H1 (cell line): ENCODE data around the gene CEP85. TPM values are rescaled to one million over a fixed set of nuclear protein-coding genes. Genes with fewer than 3 reads are reported as not detected.

Source experiments
- CTCF ChIA-PET: fragments of 300-600 bp; sonication (Branson Sonifier 250); formaldehyde crosslinking; loops from one replicate; lab custom pipeline; 2021; ENCODE audit not compliant: partially characterized antibody; lab: Charles Lee
- POLR2A ChIA-PET: fragments of 300-600 bp; sonication (Branson Sonifier 250); formaldehyde crosslinking; loops from one replicate; lab custom pipeline; 2021; ENCODE audit warnings: inconsistent platforms; ENCODE audit not compliant: partially characterized antibody; lab: Charles Lee
- DNase-seq, 2 experiments: peaks; one replicate each; pipeline versions ENCODE4 v3.0.0 to v3.0.0-alpha.2; 2010 to 2022; ENCODE audit warnings: low spot score in 2 of 2, low read depth in 1 of 2, mixed read lengths in 1 of 2
- FAIRE-seq: peaks from 2 replicates; lab custom pipeline; 2011; peaks lifted over from hg19 to GRCh38; lab: Jason Lieb, UNC
- H2AFZ ChIP-seq: 2 replicates; pipeline ENCODE4 v1.8.1; 2012; ENCODE audit warnings: low read length, inconsistent platforms
- H2AK5ac ChIP-seq: 2 replicates; pipeline ENCODE4 v1.6.1; 2013; ENCODE audit warnings: low read depth, low read length
- H2BK120ac ChIP-seq: replicated peaks from 2 replicates; pipeline ENCODE3; 2013; ENCODE audit warnings: low read depth, low read length, inconsistent platforms
- H2BK12ac ChIP-seq: 2 replicates; pipeline ENCODE4 v1.6.1; 2013; ENCODE audit warnings: low read depth, low read length
- H2BK15ac ChIP-seq: 2 replicates; pipeline ENCODE4 v1.6.1; 2013; ENCODE audit warnings: low read length
- H2BK20ac ChIP-seq: 2 replicates; pipeline ENCODE4 v1.6.1; 2013; ENCODE audit warnings: low read length
- H2BK5ac ChIP-seq: 2 replicates; pipeline ENCODE4 v1.6.1; 2013; ENCODE audit warnings: low read depth, low read length
- H3K14ac ChIP-seq: 2 replicates; pipeline ENCODE4 v1.6.1; 2013; ENCODE audit warnings: inconsistent platforms; ENCODE audit not compliant: insufficient read length
- H3K18ac ChIP-seq: 2 replicates; pipeline ENCODE4 v1.6.1; 2013; ENCODE audit warnings: low read length; ENCODE audit errors: extremely low read depth
- H3K23ac ChIP-seq: 2 replicates; pipeline ENCODE4 v1.6.1; 2013; ENCODE audit warnings: inconsistent platforms; ENCODE audit not compliant: insufficient read length
- H3K23me2 ChIP-seq: 2 replicates; pipeline ENCODE4 v1.6.1; 2013; ENCODE audit warnings: low read depth, low read length
- H3K27ac ChIP-seq: 2 replicates; pipeline ENCODE4 v1.6.1; 2011; ENCODE audit warnings: low read depth, low read length, inconsistent platforms
- H3K27me3 ChIP-seq, 4 experiments: replicated peaks in 1 of 4; 1 replicate in 1 of 4; 2 replicates in 3 of 4; pipeline versions ENCODE4 v1.6.1 to v1.8.1; 2011 to 2013; ENCODE audit warnings: low read length in 3 of 4, mild to moderate bottlenecking in 3 of 4, inconsistent platforms in 2 of 4, mixed read lengths in 2 of 4, moderate library complexity in 1 of 4; ENCODE audit not compliant: control insufficient read depth in 3 of 4, insufficient read depth in 3 of 4; ENCODE audit errors: extremely low read depth in 1 of 4
- H3K36me3 ChIP-seq, 4 experiments: 2 replicates each; pipeline versions ENCODE4 v1.6.1 to v1.8.1; 2011 to 2013; ENCODE audit warnings: mild to moderate bottlenecking in 4 of 4, low read length in 3 of 4, moderate library complexity in 2 of 4, control low read depth in 1 of 4, inconsistent platforms in 1 of 4; ENCODE audit not compliant: insufficient read depth in 4 of 4, control insufficient read depth in 2 of 4
- H3K4ac ChIP-seq: replicated peaks from 2 replicates; pipeline ENCODE3; 2013; ENCODE audit warnings: low read length, low read depth, mixed read lengths, inconsistent platforms; ENCODE audit not compliant: insufficient read length
- H3K4me1 ChIP-seq, 4 experiments: replicated peaks in 1 of 4; 1 replicate in 1 of 4; 2 replicates in 3 of 4; pipeline versions ENCODE4 v1.6.1 to v1.8.1; 2011 to 2013; ENCODE audit warnings: low read length in 3 of 4, inconsistent platforms in 2 of 4, mixed read lengths in 1 of 4; ENCODE audit not compliant: insufficient read depth in 4 of 4, control insufficient read depth in 3 of 4
- H3K4me2 ChIP-seq, 2 experiments: 2 replicates each; pipeline versions ENCODE4 v1.6.1 to v1.8.1; 2011 to 2013; ENCODE audit warnings: low read depth in 2 of 2, low read length in 2 of 2, control low read depth in 1 of 2, inconsistent platforms in 1 of 2, mild to moderate bottlenecking in 1 of 2; ENCODE audit not compliant: insufficient read depth in 1 of 2
- H3K4me3 ChIP-seq, 4 experiments: fragments of 200-600, 300-600 bp in 1 of 4; sonication (generic), shearing (Covaris generic), sonication (Bioruptor Twin) in 1 of 4; 2 replicates each; pipeline versions ENCODE4 v1.5.1 to v1.8.1; 2011 to 2016; ENCODE audit warnings: low read length in 4 of 4, low read depth in 3 of 4, control low read depth in 2 of 4, inconsistent platforms in 2 of 4, mild to moderate bottlenecking in 2 of 4, mixed read lengths in 1 of 4, moderate library complexity in 1 of 4; ENCODE audit not compliant: insufficient read depth in 2 of 4; ENCODE audit errors: extremely low read depth in 1 of 4
- H3K56ac ChIP-seq: replicated peaks from 2 replicates; pipeline ENCODE3; 2013; ENCODE audit warnings: low read depth, mild to moderate bottlenecking, mixed read lengths, low read length, inconsistent platforms; ENCODE audit not compliant: insufficient read length
- H3K79me1 ChIP-seq: 2 replicates; pipeline ENCODE4 v1.6.1; 2013; ENCODE audit warnings: low read depth, low read length, control low read depth
- H3K79me2 ChIP-seq, 2 experiments: 2 replicates each; pipeline versions ENCODE4 v1.6.1 to v1.8.1; 2012 to 2013; ENCODE audit warnings: low read length in 2 of 2, mild to moderate bottlenecking in 2 of 2, inconsistent platforms in 1 of 2; ENCODE audit not compliant: insufficient read depth in 2 of 2, control insufficient read depth in 1 of 2
- H3K9ac ChIP-seq, 4 experiments: replicated peaks in 1 of 4; 1 replicate in 1 of 4; 2 replicates in 3 of 4; pipeline versions ENCODE4 v1.6.1 to v1.8.1; 2011 to 2013; ENCODE audit warnings: low read depth in 3 of 4, low read length in 3 of 4, control low read depth in 2 of 4, mild to moderate bottlenecking in 2 of 4, moderate library complexity in 2 of 4, inconsistent platforms in 1 of 4; ENCODE audit errors: extremely low read depth in 1 of 4
- H3K9me3 ChIP-seq, 2 experiments: 2 replicates each; pipeline versions ENCODE4 v1.6.1 to v1.8.1; 2012 to 2013; ENCODE audit warnings: mild to moderate bottlenecking in 2 of 2, moderate library complexity in 2 of 2, control low read depth in 1 of 2, inconsistent platforms in 1 of 2, low read depth in 1 of 2, low read length in 1 of 2, mixed read lengths in 1 of 2; ENCODE audit not compliant: insufficient read depth in 2 of 2
- H4K20me1 ChIP-seq, 2 experiments: replicated peaks in 1 of 2; 2 replicates each; pipeline versions ENCODE3 to v1.8.1; 2011 to 2013; ENCODE audit warnings: inconsistent platforms in 2 of 2, low read length in 2 of 2, mild to moderate bottlenecking in 1 of 2; ENCODE audit not compliant: insufficient read depth in 2 of 2, control insufficient read depth in 1 of 2
- H4K5ac ChIP-seq: 2 replicates; pipeline ENCODE4 v1.6.1; 2013; ENCODE audit warnings: low read length, low read depth, mixed read lengths, inconsistent platforms; ENCODE audit not compliant: insufficient read length
- H4K8ac ChIP-seq: 2 replicates; pipeline ENCODE4 v1.8.0; 2013; ENCODE audit warnings: mild to moderate bottlenecking, moderate library complexity, low read length, inconsistent platforms; ENCODE audit not compliant: insufficient read depth; ENCODE audit errors: extremely low read depth
- H4K91ac ChIP-seq: replicated peaks from 2 replicates; pipeline ENCODE3; 2013; ENCODE audit warnings: low read length, mixed read lengths, inconsistent platforms; ENCODE audit not compliant: insufficient read length
- ASH2L ChIP-seq: fragments of 200-600, 300-600 bp; sonication (generic); IDR thresholded peaks from one replicate; pipeline ENCODE4 v1.7.1; 2017; ENCODE audit warnings: low read length
- SIN3A ChIP-seq, 2 experiments: IDR thresholded peaks in 1 of 2; conservative IDR thresholded peaks in 1 of 2; 2 replicates each; pipeline ENCODE4 v1.6.1; 2011 to 2012; ENCODE audit warnings: low read length in 2 of 2, improper control_type of control experiment in 1 of 2, low read depth in 1 of 2, mild to moderate bottlenecking in 1 of 2
- WGBS, 2 experiments: shearing (Covaris generic) in 1 of 2; methylation state at CpG; one replicate each; pipeline versions ENCODE4 v1.1.6 to v1.1.7; 2013 to 2015; ENCODE audit warnings: low lambda C conversion rate in 2 of 2, mixed read lengths in 2 of 2, inconsistent platforms in 1 of 2, low coverage in 1 of 2, missing lambda C conversion rate in 1 of 2; ENCODE audit not compliant: insufficient replicate concordance in 2 of 2, insufficient coverage in 1 of 2, insufficient read length in 1 of 2; ENCODE audit errors: extremely low coverage in 1 of 2, missing lambda C conversion rate in 1 of 2; 5-methylcytosine and 5-hydroxymethylcytosine counted together
- polyA plus RNA-seq, 7 experiments: library from polyadenylated mRNA; depleted of rRNA in 3 of 7; stranded (reverse) in 5 of 7; unstranded in 2 of 7; fragments of >200 nt in 5 of 7; fragments of 200-250 nt in 2 of 7; gene quantifications; 1 replicate in 5 of 7; 2 replicates in 1 of 7; 4 replicates in 1 of 7; pipeline versions ENCODE4 v1.2.1 to v1.2.3, GENCODE V29; 2011 to 2013; ENCODE audit warnings: missing spikeins in 2 of 7, mixed read lengths in 2 of 7
- total RNA-seq: library from RNA; stranded (reverse); fragmentation: NEBNext Ultra II Directional; extraction: Animal tissue kit (Norgen Biotek cat#: 25700); gene quantifications from 2 replicates; pipeline ENCODE4 v1.2.1, GENCODE V29; 2021

Gene CEP85
- total and polyA plus RNA-seq, 2 of the 8 experiments (the other 6 are each of a cell fraction or from before 2014, with no cell fraction given) = 40.4 to 43.7 TPM

DNA sequence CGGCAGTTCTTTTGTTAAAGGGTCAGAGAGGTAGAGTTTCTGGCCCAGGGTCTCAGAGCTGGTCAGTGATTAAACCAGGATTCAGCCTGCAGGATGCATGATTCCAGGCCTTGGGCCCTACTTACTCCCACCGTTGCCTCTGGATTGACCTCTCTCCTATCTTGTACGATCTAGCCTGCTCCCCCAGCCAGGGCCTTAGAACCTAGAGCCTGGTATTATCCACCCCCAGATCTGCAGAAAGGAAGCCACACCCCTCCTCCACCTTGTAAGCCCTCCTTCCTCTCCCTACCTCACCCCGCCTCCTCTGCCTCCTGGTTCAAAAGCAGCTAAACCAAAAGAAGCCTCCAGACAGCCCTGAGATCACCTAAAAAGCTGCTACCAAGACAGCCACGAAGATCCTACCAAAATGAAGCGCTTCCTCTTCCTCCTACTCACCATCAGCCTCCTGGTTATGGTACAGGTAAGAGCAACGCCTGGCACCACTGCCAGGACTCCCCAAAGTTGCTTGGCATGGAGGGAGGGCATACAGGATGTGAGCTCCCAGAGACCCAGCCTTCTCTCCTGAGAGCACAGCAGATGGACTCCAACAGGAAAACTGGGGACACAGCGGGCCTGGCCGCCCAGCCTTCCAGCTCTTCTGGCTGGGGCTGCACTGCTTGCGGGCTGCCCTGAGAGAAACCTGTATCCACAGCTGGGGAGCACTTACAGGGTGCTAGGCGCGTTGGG lies 83.8 kb downstream of the CEP85 start, which contains the start of gene CD52:
CD52 (plus strand) TSS at position 347 of the 726 bp plus-strand sequence; CDS start at position 407, 60 bp downstream.
- peak within 1 kb of the TSS; percentile 41 for H4K5ac ChIP-seq
- H3K4ac ChIP-seq = no peak within 1 kb of the TSS
- peak within 1 kb of the TSS in 1 of 2 experiments; percentile 24; a peak in 1 of 4 replicates for H3K4me2 ChIP-seq
- no peak within 1 kb of the TSS for H3K9ac ChIP-seq
- CTCF ChIA-PET = interaction anchor here (0.6 to 57.0 kb wide), 17 partner anchors 9 to 221 kb away, joined by 3 to 1530 read pairs (median 3); partner anchors contain the start of genes CATSPER4, CEP85, SH3BGRL3 and UBXN11
- H3K23me2 ChIP-seq = no peaks in the 10 kb centered on the region
- H4K20me1 ChIP-seq = no peaks in the 10 kb centered on the region
- peak within 1 kb of the TSS; percentile 20; the same call in 1 of the 2 replicates for H2BK15ac ChIP-seq
- peaks cover 4 to 16% (median 8%) of the 10 kb centered on the region in 4 experiments for H3K4me1 ChIP-seq
- H4K8ac ChIP-seq = peak within 1 kb of the TSS; percentile 51; the same call in 1 of the 2 replicates
- no peak within 1 kb of the TSS for H2AK5ac ChIP-seq
- peak within 1 kb of the TSS; percentile 3; the same call in 1 of the 2 replicates for H2BK20ac ChIP-seq
- H2BK12ac ChIP-seq = peak within 1 kb of the TSS; percentile 68; the same call in 1 of the 2 replicates
- no peak within 1 kb of the TSS for H2AFZ ChIP-seq
- FAIRE-seq (peak; percentile 36), DNase-seq (no peak)
- H3K9me3 ChIP-seq = no peaks in the 10 kb centered on the region
- POLR2A ChIA-PET = interaction anchor here (0.7 to 5.0 kb wide), 16 partner anchors 11 to 154 kb away, joined by 3 to 29 read pairs (median 6); partner anchors contain the start of genes HMGN2, LIN28A, SH3BGRL3 and UBXN11
- no peak within 1 kb of the TSS for H2BK120ac ChIP-seq
- no peak within 1 kb of the TSS for H3K56ac ChIP-seq
- H3K27me3 ChIP-seq = no peaks in the 10 kb centered on the region
- H3K79me1 ChIP-seq = no peaks in the 10 kb centered on the region
- H3K18ac ChIP-seq = 0 out of 2 replicates have a peak within 1 kb of the TSS, but pooled peaks have one; percentile 19
- H3K14ac ChIP-seq = no peak within 1 kb of the TSS
- H3K27ac ChIP-seq = no peak within 1 kb of the TSS
- H3K36me3 ChIP-seq = peaks cover 0 to 3% (median 2%) of the 10 kb centered on the region in 4 experiments; a peak in 4 of 8 replicates
- H4K91ac ChIP-seq = peak within 1 kb of the TSS; percentile 41
- no peak within 1 kb of the TSS; a peak in 1 of 8 replicates for H3K4me3 ChIP-seq
- WGBS, 2 experiments = 75% methylated on average over 12 of the region's 12 CpGs; no CpG with 5 or more reads in 1 of the 2 experiments
- H3K79me2 ChIP-seq = no peaks in the 10 kb centered on the region
- H3K23ac ChIP-seq = no peak within 1 kb of the TSS
- H2BK5ac ChIP-seq = no peak within 1 kb of the TSS; the same call in 1 of the 2 replicates
- TF ChIP-seq ASH2L = no peak
- TF ChIP-seq SIN3A (conservative IDR thresholded peaks at IDR 0.05 in 1 of 2, IDR thresholded peaks at IDR 0.05 in 1 of 2; ENCODE audit: low read depth in 1 of 2, low read length in 2 of 2) = no peak
